ENCODE results near the gene OR2A14. TPM values are rescaled to one million over a fixed set of nuclear protein-coding genes. Genes with fewer than 3 reads are reported as not detected.
"Not testable (repeated sequence)": the region's sequence is repeated elsewhere in the genome, so short reads cannot be mapped to it uniquely, and the experiment has no call there.

The OR2A14 gene
- total RNA-seq, 2 donors from 2014 or later: not detected

GRCh38 chr7:144142187-144142586, 19.2 kb downstream of the OR2A14 start:
- no peak for ATAC-seq

GRCh38 chr7:144144426-144144825, 21.4 kb downstream of the OR2A14 start:
- ATAC-seq (no peak), DNase-seq (no peak)
- intact Hi-C loops (cut with DNase I, micrococcal nuclease): no loop called here

More at GRCh38 chr7:144142187-144142586, 19.2 kb downstream of the OR2A14 start:
- DNase-seq: no peak
- intact Hi-C loops (cut with DNase I, micrococcal nuclease): no loop called here

- intact Hi-C loops (cut with DNase I, micrococcal nuclease): no loop called here
- ATAC-seq (no peak), DNase-seq (no peak)
Measured at GRCh38 chr7:144148224-144148827, 25.4 kb downstream of the OR2A14 start.

GRCh38 chr7:144158861-144159260, 35.9 kb downstream of the OR2A14 start:
- ATAC-seq (no peak), DNase-seq (no peak)
- intact Hi-C loops (cut with DNase I, micrococcal nuclease): no loop called here

- intact Hi-C loops (cut with DNase I, micrococcal nuclease): no loop called here
Measured at GRCh38 chr7:144164784-144165183, 41.8 kb downstream of the OR2A14 start.

GRCh38 chr7:144171594-144172350, 48.8 kb downstream of the OR2A14 start:
- intact Hi-C loops (cut with DNase I, micrococcal nuclease): loop anchor here in 1 of 2 donors (5.0 kb wide), 1 partner anchor 226 kb away; no protein-coding TSS in a partner anchor
- ATAC-seq, DNase-seq: not testable (repeated sequence)

More at GRCh38 chr7:144164784-144165183, 41.8 kb downstream of the OR2A14 start:
- DNase-seq: no peak
- no peak for ATAC-seq

GRCh38 chr7:144174613-144175012, 51.6 kb downstream of the OR2A14 start:
- intact Hi-C loops (cut with DNase I, micrococcal nuclease): loop anchor here in 1 of 2 donors (5.0 kb wide), 1 partner anchor 223 kb away; no protein-coding TSS in a partner anchor
- ATAC-seq (no peak), DNase-seq (no peak)

GRCh38 chr7:144178380-144179164, 55.6 kb downstream of the OR2A14 start:
- intact Hi-C loops (cut with DNase I, micrococcal nuclease); DNase-seq: not testable (repeated sequence)
- peak; percentile 84 for ATAC-seq

- ATAC-seq; intact Hi-C loops (cut with DNase I, micrococcal nuclease); DNase-seq: not testable (repeated sequence)
Measured at GRCh38 chr7:144179165-144179479, 56.1 kb downstream of the OR2A14 start.

Other genes starting within 250 kb of the OR2A14 start
- 10 to 100 TPM; 33.4 to 44.4 TPM for gene TCAF1, start 221.0 kb upstream of the OR2A14 start, total RNA-seq
- gene OR2F2, start 187.9 kb upstream of the OR2A14 start, total RNA-seq: not detected
- gene OR2F1, start 168.3 kb upstream of the OR2A14 start, total RNA-seq: not detected
- gene OR6B1, start 122.9 kb upstream of the OR2A14 start, total RNA-seq: not detected
- gene OR2A5, start 74.2 kb upstream of the OR2A14 start, total RNA-seq: not detected
- gene OR2A25, start 53.4 kb upstream of the OR2A14 start, total RNA-seq: not detected
- gene OR2A12, start 36.9 kb upstream of the OR2A14 start, total RNA-seq: not detected
- not detected for gene OR2A2, start 13.6 kb upstream of the OR2A14 start, total RNA-seq
- gene CTAGE4, start 60.3 kb downstream of the OR2A14 start, total RNA-seq: 10 to 100 TPM in 1 of 2 donors, 1 to 10 TPM in 1; 5.1 to 15.2 TPM
- 10 to 100 TPM; 39.9 to 62.4 TPM for gene ARHGEF35, start 72.7 kb downstream of the OR2A14 start, total RNA-seq
- not detected for gene OR2A42, start 116.4 kb downstream of the OR2A14 start, total RNA-seq
- gene OR2A7, start 141.6 kb downstream of the OR2A14 start, total RNA-seq: 10 to 100 TPM; 21.9 to 29.5 TPM
- gene CTAGE8, start 146.1 kb downstream of the OR2A14 start, total RNA-seq: 1 to 10 TPM; 4.0 to 5.9 TPM
- gene OR2A1, start 189.2 kb downstream of the OR2A14 start, total RNA-seq: not detected
- gene ARHGEF5, start 232.2 kb downstream of the OR2A14 start, total RNA-seq: 10 to 100 TPM; 73.8 to 80.5 TPM